CD4-positive, alpha-beta memory T cell (primary cell): ENCODE results near the gene ARVCF. TPM values are rescaled to one million over a fixed set of nuclear protein-coding genes. Genes with fewer than 3 reads are reported as not detected.

Source experiments
- CTCF ChIA-PET: fragments of 350-600 bp; sonication (Branson Sonifier 250); formaldehyde crosslinking; loops from one replicate; lab custom pipeline; 2021; ENCODE audit warnings: inconsistent platforms; ENCODE audit not compliant: partially characterized antibody; lab: Charles Lee
- POLR2A ChIA-PET: fragments of 350-600 bp; sonication (Branson Sonifier 250); formaldehyde crosslinking; loops from one replicate; lab custom pipeline; 2021; ENCODE audit not compliant: partially characterized antibody; lab: Charles Lee
- DNase-seq, 5 donors: peaks; one replicate each; pipeline versions ENCODE4 v3.0.0 to v3.0.0-alpha.2; 2020 to 2022; ENCODE audit warnings: mixed read lengths in 1 of 5
- H3K27ac ChIP-seq: one replicate; pipeline ENCODE4 v1.7.0; 2013; ENCODE audit warnings: low read depth, low read length
- H3K27me3 ChIP-seq: 2 replicates; pipeline ENCODE4 v1.7.0; 2013; ENCODE audit warnings: mild to moderate bottlenecking, low read length, moderate library complexity; ENCODE audit not compliant: insufficient read depth
- H3K36me3 ChIP-seq: 2 replicates; pipeline ENCODE4 v1.7.0; 2013; ENCODE audit warnings: mild to moderate bottlenecking, low read length, moderate library complexity; ENCODE audit not compliant: insufficient read depth
- H3K4me1 ChIP-seq: 2 replicates; pipeline ENCODE4 v1.7.0; 2013; ENCODE audit warnings: mild to moderate bottlenecking, low read length, moderate library complexity; ENCODE audit not compliant: insufficient read depth
- H3K4me3 ChIP-seq, 2 donors: one replicate each; pipeline ENCODE4 v1.7.0; 2013; ENCODE audit warnings: low read length in 2 of 2, mild to moderate bottlenecking in 1 of 2
- H3K9me3 ChIP-seq, 2 donors: one replicate each; pipeline ENCODE4 v1.7.0; 2013; ENCODE audit warnings: low read length in 2 of 2, control low read depth in 1 of 2; ENCODE audit not compliant: control insufficient read depth in 1 of 2
- H3K27ac Mint-ChIP-seq, 7 donors: one replicate each; pipeline ENCODE4 v1.8.0; 2020 to 2021; ENCODE audit warnings: mixed read lengths in 7 of 7, mild to moderate bottlenecking in 6 of 7, inconsistent platforms in 3 of 7, moderate library complexity in 3 of 7
- H3K27me3 Mint-ChIP-seq, 2 donors: one replicate each; pipeline ENCODE4 v1.8.0; 2020 to 2021; ENCODE audit warnings: mixed read lengths in 2 of 2
- H3K36me3 Mint-ChIP-seq, 2 donors: one replicate each; pipeline ENCODE4 v1.8.0; 2020 to 2021; ENCODE audit warnings: mixed read lengths in 2 of 2, inconsistent platforms in 1 of 2, mild to moderate bottlenecking in 1 of 2
- H3K4me1 Mint-ChIP-seq, 4 donors: one replicate each; pipeline ENCODE4 v1.8.0; 2020 to 2021; ENCODE audit warnings: mixed read lengths in 4 of 4, mild to moderate bottlenecking in 1 of 4
- H3K4me3 Mint-ChIP-seq, 8 donors: one replicate each; pipeline ENCODE4 v1.8.0; 2020 to 2021; ENCODE audit warnings: mixed read lengths in 8 of 8, mild to moderate bottlenecking in 7 of 8, moderate library complexity in 6 of 8, inconsistent platforms in 3 of 8
- H3K9me3 Mint-ChIP-seq, 8 donors: one replicate each; pipeline ENCODE4 v1.8.0; 2020 to 2021; ENCODE audit warnings: mixed read lengths in 8 of 8, mild to moderate bottlenecking in 5 of 8, inconsistent platforms in 3 of 8, moderate library complexity in 1 of 8
- intact Hi-C: fragments of 100-400 bp; cut with micrococcal nuclease; formaldehyde crosslinking; loops from one replicate; pipeline ENCODE4 v1.15.1; 2023
- polyA plus RNA-seq, 2 donors: library from polyadenylated mRNA; unstranded; fragments of 300-500 nt; fragmentation: Illumina TruSeq; gene quantifications; one replicate each; pipeline ENCODE4 v1.2.3, GENCODE V29; 2021
- total RNA-seq, 2 experiments: library from RNA; stranded (reverse); gene quantifications; one replicate each; pipeline ENCODE4 v1.2.3, GENCODE V29; 2021

The ARVCF gene
- total and polyA plus RNA-seq, 4 experiments from 2014 or later: 0.28 to 4.2 (median 3.5) TPM; not detected in 1

DNA sequence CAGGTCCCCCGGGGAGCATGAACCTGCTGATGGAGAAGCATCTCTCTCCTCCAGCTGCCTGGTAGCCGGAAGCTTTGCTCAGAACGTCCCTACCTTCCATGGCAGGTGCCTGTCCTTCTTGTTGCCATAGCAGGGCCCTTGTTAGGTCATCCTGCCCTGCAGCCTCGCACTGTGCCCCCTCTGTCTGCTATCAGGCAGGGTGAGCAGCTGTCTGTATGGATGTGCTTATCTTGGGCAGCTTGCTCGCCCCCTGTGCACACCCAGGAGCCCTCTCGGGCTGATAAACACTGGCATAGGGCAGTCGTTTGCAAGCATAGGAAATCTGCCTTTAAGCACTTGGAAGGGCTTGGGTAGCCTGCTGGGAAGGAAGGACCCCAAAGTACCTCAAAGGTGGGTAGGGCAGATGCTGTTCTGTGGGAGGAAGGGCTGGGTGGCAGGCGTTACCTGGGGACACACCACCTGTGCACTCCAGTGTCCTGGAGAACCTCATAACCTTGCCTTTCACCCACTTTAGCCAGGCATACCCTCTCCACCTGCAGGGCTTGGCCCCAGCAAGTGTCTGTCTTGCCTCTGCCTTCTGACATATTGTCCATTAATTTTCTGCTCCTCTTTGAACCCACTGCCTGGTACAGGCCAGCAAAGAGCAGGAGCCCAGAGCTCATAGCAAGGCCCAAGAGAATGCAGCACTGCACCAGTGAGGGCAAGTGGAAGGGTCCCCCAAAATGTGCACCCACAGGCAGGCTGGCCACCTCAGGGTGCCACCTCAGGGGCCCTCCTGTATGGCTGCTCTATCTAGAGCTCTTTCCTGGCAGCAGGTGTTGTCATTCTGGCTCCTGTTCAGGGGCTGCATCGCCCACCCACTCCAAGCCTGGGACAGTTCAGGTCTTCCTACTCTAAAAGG, 83.0 kb downstream of the ARVCF start:
- Mint-ChIP-seq H3K4me3 (no peak overlapping the region), H3K36me3 (peaks cover 29 to 30% of the 10 kb centered on the region in 2 donors), H3K4me1 (peaks cover 4 to 9% (median 6%) of the 10 kb centered on the region in 4 donors), H3K27me3 (no peaks in the 10 kb centered on the region), H3K27ac (peak overlapping the region in 1 of 7 donors; percentile 84), H3K9me3 (peaks cover 3 to 20% (median 16%) of the 10 kb centered on the region in 8 donors)
- intact Hi-C loops: no loop called here
- POLR2A ChIA-PET: interaction anchor here (1.7 kb wide), 1 partner anchor 8 kb away, joined by 3 read pairs; the partner anchor contains the start of genes COMT and TXNRD2
- CTCF ChIA-PET: interaction anchor here (1.1 kb wide), 1 partner anchor 14 kb away, joined by 4 read pairs; no protein-coding TSS in a partner anchor
- Histone ChIP-seq H3K27me3 (no peaks in the 10 kb centered on the region), H3K36me3 (peaks cover 4% of the 10 kb centered on the region), H3K9me3 (no peaks in the 10 kb centered on the region), H3K4me3 (no peak overlapping the region), H3K27ac (no peak overlapping the region), H3K4me1 (no peaks in the 10 kb centered on the region)
- DNase-seq: no peak

DNA sequence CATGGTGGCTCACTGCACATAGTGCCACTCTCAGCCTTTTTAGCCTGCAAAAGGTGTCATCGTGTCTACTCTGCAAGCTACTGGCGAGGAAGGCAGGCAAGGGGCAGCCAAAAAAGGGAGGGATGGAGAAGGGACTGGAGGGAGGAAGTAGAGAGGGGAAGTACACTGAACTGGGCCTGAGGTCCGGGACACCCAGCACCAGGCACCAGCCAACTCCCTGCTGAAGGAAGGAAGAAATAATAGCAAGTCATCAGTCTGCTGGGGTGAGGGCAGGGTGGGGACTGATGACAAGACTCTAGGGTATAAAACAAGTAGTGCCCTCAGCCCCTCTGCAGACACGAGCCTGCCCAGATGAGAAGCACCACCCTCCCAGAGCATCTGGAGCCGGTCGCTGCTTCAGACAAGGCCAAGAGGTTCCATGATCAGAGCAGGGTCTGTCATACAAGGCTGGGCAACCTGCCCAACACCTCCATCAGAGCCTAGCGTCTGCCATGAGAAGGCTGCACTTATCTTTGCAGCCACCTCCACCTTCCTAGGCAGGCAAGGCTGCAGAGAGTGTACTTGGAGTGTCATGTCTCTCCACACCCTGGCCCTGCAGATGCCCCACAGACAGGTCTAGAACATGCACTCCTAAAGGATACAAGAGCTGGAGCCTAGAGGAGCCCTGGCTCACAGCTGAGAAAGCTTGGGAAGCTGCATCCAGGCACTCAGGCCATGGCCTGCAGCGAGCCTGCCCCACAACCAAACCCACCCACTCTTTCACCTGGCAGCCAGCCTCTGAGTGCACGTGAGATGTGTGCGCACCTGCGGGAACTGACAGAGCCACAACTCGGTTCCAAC, 84.0 kb downstream of the ARVCF start:
- Mint-ChIP-seq H3K27ac (no peak overlapping the region), H3K27me3 (no peaks in the 10 kb centered on the region), H3K4me3 (no peak overlapping the region), H3K9me3 (peaks cover 3 to 20% (median 16%) of the 10 kb centered on the region in 8 donors), H3K4me1 (peaks cover 4 to 8% (median 6%) of the 10 kb centered on the region in 4 donors), H3K36me3 (peaks cover 25 to 26% of the 10 kb centered on the region in 2 donors)
- DNase-seq: no peak
- H3K36me3 ChIP-seq: peaks cover 2% of the 10 kb centered on the region
- ChIA-PET POLR2A (interaction anchor here (1.7 kb wide), 1 partner anchor 9 kb away, joined by 3 read pairs; the partner anchor contains the start of genes COMT and TXNRD2), CTCF (no interaction called here)
- H3K9me3 ChIP-seq: no peaks in the 10 kb centered on the region
- no peaks in the 10 kb centered on the region for H3K27me3 ChIP-seq
- intact Hi-C loops: no loop called here
- H3K4me1 ChIP-seq: no peaks in the 10 kb centered on the region
- no peak overlapping the region for H3K4me3 ChIP-seq
- H3K27ac ChIP-seq: no peak overlapping the region

DNA sequence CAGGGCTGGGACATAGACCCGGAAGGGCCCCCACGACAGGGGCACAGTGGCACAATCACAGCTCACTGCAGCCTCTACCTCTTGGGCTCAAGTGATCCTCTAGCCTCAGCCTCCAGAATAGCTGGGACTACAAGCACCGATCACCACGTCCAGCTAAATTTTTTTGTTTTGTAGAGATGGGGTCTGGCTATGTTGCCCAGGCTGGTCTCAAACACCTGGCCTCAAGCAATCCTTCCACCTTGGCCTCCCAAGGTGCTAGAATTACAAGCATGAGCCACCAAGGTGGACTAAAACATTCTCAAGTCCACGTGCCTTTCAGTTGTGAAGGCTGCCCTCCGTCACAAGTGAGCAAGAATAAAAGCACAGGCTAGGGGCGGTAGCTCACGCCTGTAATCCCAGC, 85.1 kb downstream of the ARVCF start:
- no peaks in the 10 kb centered on the region for H3K27me3 Mint-ChIP-seq
- CTCF ChIA-PET: interaction anchor here (0.7 kb wide), 1 partner anchor 19 kb away, joined by 4 read pairs; no protein-coding TSS in a partner anchor
- H3K4me1 ChIP-seq: no peaks in the 10 kb centered on the region
- H3K4me3 Mint-ChIP-seq: no peak overlapping the region
- H3K36me3 Mint-ChIP-seq: peaks cover 14 to 18% of the 10 kb centered on the region in 2 donors
- peak overlapping the region in 1 of 7 donors; percentile 22 for H3K27ac Mint-ChIP-seq
- no peak overlapping the region for H3K4me3 ChIP-seq
- intact Hi-C loops: no loop called here
- no peak overlapping the region for H3K27ac ChIP-seq
- H3K27me3 ChIP-seq: no peaks in the 10 kb centered on the region
- peaks cover 3 to 6% (median 5%) of the 10 kb centered on the region in 4 donors for H3K4me1 Mint-ChIP-seq
- no peaks in the 10 kb centered on the region for H3K36me3 ChIP-seq
- H3K9me3 Mint-ChIP-seq: peaks cover 1 to 14% (median 12%) of the 10 kb centered on the region in 8 donors
- H3K9me3 ChIP-seq: no peaks in the 10 kb centered on the region
- no peak for DNase-seq
- POLR2A ChIA-PET: no interaction called here

DNA sequence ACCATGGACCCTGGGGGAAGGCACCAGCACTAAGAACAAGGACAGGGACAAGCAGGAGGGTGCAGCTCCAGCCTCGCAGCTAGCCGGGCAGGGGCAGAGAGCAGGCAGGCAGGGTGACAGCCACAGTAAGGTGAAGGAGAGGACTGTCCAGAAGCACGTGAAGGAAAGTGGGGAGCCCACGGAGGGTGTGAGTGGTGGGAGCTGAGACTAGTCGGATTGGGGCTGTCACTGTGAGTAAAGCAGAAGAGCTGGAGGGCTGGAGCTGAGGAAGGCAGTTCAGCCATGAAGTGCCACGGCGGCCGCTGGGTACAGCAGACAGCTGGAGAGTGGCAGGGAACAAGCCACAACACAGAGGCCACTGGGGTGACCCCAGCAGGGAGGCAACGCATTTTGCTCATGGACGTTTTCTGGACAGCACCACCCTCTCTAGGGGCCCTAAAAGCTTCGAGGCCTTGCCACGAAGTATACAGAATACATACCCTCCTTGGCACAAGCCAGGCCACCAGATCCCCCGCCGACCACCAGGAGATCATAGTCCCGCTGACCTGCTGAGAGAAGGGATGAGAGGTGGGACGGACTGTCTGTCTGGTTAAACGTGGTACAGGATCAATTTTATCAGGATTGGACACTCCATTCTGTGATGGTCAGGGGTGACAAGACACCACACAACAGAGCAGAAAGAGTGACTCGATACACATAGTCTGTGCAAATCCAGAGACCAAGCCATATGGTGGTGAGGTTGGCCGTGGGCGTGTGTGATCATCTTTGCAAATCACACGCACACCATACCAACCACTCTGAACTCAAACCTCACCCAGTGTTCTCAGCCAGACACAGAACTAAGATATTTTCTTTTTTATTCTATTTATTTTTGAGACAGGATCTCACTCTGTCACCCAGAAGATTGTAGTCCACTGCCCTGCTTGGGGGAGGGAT, 85.8 kb downstream of the ARVCF start:
- Histone ChIP-seq H3K27ac (no peak overlapping the region), H3K36me3 (no peaks in the 10 kb centered on the region), H3K9me3 (no peaks in the 10 kb centered on the region), H3K4me3 (no peak overlapping the region), H3K27me3 (no peaks in the 10 kb centered on the region), H3K4me1 (no peaks in the 10 kb centered on the region)
- CTCF ChIA-PET: no interaction called here
- Mint-ChIP-seq H3K9me3 (peaks cover 0 to 8% (median 6%) of the 10 kb centered on the region in 8 donors), H3K4me1 (peaks cover 2 to 6% (median 5%) of the 10 kb centered on the region in 4 donors), H3K4me3 (no peak overlapping the region), H3K27me3 (no peaks in the 10 kb centered on the region), H3K36me3 (peaks cover 7 to 11% of the 10 kb centered on the region in 2 donors), H3K27ac (peak overlapping the region in 2 of 7 donors; percentile 46 to 57)
- POLR2A ChIA-PET: no interaction called here
- DNase-seq: no peak
- intact Hi-C loops: no loop called here

DNA sequence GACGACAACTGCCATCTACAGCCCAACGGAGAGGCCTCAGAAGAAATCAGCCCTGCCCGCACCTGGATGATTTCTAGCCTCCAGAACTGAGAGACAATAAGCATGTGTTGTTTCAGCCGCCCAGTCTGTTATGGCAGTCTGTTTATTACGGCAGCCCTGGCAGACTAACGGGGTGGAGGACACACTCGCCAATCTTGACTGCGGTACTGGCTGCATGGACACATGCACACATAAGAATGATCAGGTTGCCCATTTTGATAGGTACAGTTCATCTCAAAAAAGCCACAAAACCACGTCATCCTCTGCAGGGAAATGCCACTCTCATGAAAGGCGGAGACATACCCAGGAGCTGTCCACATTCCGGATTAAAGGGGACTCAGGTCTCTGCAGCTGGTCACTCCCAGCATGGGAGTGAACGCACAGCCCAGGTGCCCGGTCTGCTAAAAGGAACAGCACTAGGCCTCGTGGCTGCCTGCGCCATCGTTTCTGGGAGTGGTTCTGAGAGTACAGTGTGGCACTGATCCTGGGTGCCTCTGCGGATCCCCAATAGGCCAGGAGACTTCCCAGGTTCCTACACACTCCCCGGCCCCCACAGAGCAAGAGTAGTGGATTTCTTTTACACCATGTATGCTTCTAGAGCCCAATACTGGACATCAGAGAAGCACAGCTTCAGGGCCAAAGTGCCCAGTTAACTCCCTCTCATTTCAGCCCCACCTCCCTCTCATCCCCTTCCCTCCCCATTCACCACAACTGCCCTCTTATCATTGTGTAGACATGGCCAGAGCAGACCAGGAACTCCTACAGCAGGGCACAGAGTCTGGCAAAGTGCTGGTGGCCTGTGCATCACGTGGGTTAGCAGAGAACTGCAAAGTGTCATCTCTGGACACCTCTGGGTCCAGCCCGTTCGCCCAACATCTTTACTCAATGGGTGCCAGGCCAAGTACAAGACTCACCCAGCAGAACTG, 86.8 kb downstream of the ARVCF start:
- ChIA-PET CTCF (interaction anchor here (1.1 kb wide), 1 partner anchor 109 kb away, joined by 3 read pairs; no protein-coding TSS in a partner anchor), POLR2A (no interaction called here)
- Histone ChIP-seq H3K27ac (no peak overlapping the region), H3K4me3 (no peak overlapping the region), H3K4me1 (no peaks in the 10 kb centered on the region), H3K9me3 (no peaks in the 10 kb centered on the region), H3K36me3 (no peaks in the 10 kb centered on the region), H3K27me3 (no peaks in the 10 kb centered on the region)
- DNase-seq: no peak
- intact Hi-C loops: no loop called here
- no peak overlapping the region for H3K4me3 Mint-ChIP-seq
- H3K36me3 Mint-ChIP-seq: peaks cover 0 to 5% of the 10 kb centered on the region in 2 donors
- peak overlapping the region in 2 of 7 donors; percentile 7 to 57 for H3K27ac Mint-ChIP-seq
- H3K9me3 Mint-ChIP-seq: peaks cover 0 to 2% (median 0%) of the 10 kb centered on the region in 8 donors
- H3K4me1 Mint-ChIP-seq: peaks cover 2 to 6% (median 5%) of the 10 kb centered on the region in 4 donors
- H3K27me3 Mint-ChIP-seq: no peaks in the 10 kb centered on the region

DNA sequence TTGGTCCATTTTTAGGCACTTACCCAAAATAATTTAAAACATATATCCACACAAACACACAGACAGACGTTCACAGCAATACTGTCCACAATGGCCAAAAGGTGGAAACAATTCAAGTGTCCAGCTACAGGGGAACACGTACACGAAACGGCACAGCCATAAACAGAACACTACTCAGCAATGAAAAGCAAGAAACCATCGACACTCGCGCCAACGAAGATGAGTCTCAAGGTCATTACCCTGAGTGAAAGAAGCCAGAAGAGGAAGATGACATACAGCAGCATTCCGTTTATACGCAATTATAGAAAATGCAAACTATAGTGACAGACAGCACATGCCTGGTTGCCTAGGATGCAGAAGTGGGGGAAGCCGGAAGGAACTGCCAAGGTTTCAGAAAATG, 88.4 kb downstream of the ARVCF start:
- peaks cover 0 to 2% (median 0%) of the 10 kb centered on the region in 8 donors for H3K9me3 Mint-ChIP-seq
- H3K27ac ChIP-seq: no peak overlapping the region
- H3K9me3 ChIP-seq: no peaks in the 10 kb centered on the region
- no peaks in the 10 kb centered on the region for H3K27me3 Mint-ChIP-seq
- H3K36me3 ChIP-seq: no peaks in the 10 kb centered on the region
- peak overlapping the region in 1 of 7 donors; percentile 49 for H3K27ac Mint-ChIP-seq
- H3K4me1 ChIP-seq: no peaks in the 10 kb centered on the region
- peaks cover 5 to 6% of the 10 kb centered on the region in 2 donors for H3K36me3 Mint-ChIP-seq
- H3K4me3 ChIP-seq: no peak overlapping the region
- intact Hi-C loops: no loop called here
- H3K4me1 Mint-ChIP-seq: peaks cover 2 to 8% (median 5%) of the 10 kb centered on the region in 4 donors
- DNase-seq: no peak
- no peak overlapping the region for H3K4me3 Mint-ChIP-seq
- POLR2A ChIA-PET: no interaction called here
- H3K27me3 ChIP-seq: no peaks in the 10 kb centered on the region
- CTCF ChIA-PET: no interaction called here
